Naive thymus-derived CD4-positive, alpha-beta T cell (primary cell): ENCODE measurements around the gene TNS3. TPM values are rescaled to one million over a fixed set of nuclear protein-coding genes. Genes with fewer than 3 reads are reported as not detected.
A peak's percentile ranks its signal among the peaks of the same experiment; 100 is the strongest.
"Not testable (repeated sequence)": the region's sequence is repeated elsewhere in the genome, so short reads cannot be mapped to it uniquely, and the experiment has no call there.

Experiments
- ATAC-seq: fragments of 150-1000 bp; cut with Tn5 transposase; 2 replicates; pipeline ENCODE4 v1.10.0; 2021; ENCODE audit warnings: mild to moderate bottlenecking, moderate library complexity
- CTCF ChIA-PET: fragments of 350-600 bp; sonication (Branson Sonifier 250); formaldehyde crosslinking; loops from one replicate; lab custom pipeline; 2021; ENCODE audit warnings: antibody characterized with exemption; lab: Charles Lee
- POLR2A ChIA-PET: fragments of 350-600 bp; sonication (Branson Sonifier 250); formaldehyde crosslinking; loops from one replicate; lab custom pipeline; 2021; ENCODE audit warnings: antibody characterized with exemption, inconsistent platforms; lab: Charles Lee
- DNase-seq, 9 donors: peaks; one replicate each; pipeline versions ENCODE4 v3.0.0 to v3.0.0-alpha.2; 2020 to 2022; ENCODE audit warnings: mixed read lengths in 1 of 9
- H3K27ac ChIP-seq: one replicate; pipeline ENCODE4 v1.7.0; 2013; ENCODE audit warnings: mild to moderate bottlenecking, low read depth, low read length, moderate library complexity
- H3K27me3 ChIP-seq, 2 donors: one replicate each; pipeline ENCODE4 v1.7.0; 2013; ENCODE audit warnings: low read length in 2 of 2, mild to moderate bottlenecking in 2 of 2, moderate library complexity in 2 of 2; ENCODE audit not compliant: control insufficient read depth in 2 of 2, insufficient read depth in 2 of 2
- H3K36me3 ChIP-seq, 3 experiments: 1 replicate in 2 of 3; 2 replicates in 1 of 3; pipeline ENCODE4 v1.7.0; 2013; ENCODE audit warnings: low read length in 3 of 3, mild to moderate bottlenecking in 3 of 3, moderate library complexity in 1 of 3; ENCODE audit not compliant: insufficient read depth in 3 of 3, control insufficient read depth in 2 of 3
- H3K4me1 ChIP-seq, 2 donors: one replicate each; pipeline ENCODE4 v1.7.0; 2013; ENCODE audit warnings: low read length in 2 of 2, mild to moderate bottlenecking in 2 of 2, moderate library complexity in 1 of 2; ENCODE audit not compliant: control insufficient read depth in 2 of 2, insufficient read depth in 2 of 2
- H3K4me3 ChIP-seq: 2 replicates; pipeline ENCODE4 v1.7.0; 2013; ENCODE audit warnings: mild to moderate bottlenecking, low read length
- H3K9me3 ChIP-seq, 3 experiments: 1 replicate in 2 of 3; 2 replicates in 1 of 3; pipeline ENCODE4 v1.7.0; 2013; ENCODE audit warnings: low read length in 3 of 3; ENCODE audit not compliant: control insufficient read depth in 2 of 3
- H3K27ac Mint-ChIP-seq, 9 donors: one replicate each; pipeline ENCODE4 v1.8.0; 2020 to 2022; ENCODE audit warnings: mixed read lengths in 9 of 9, mild to moderate bottlenecking in 8 of 9, moderate library complexity in 5 of 9, inconsistent platforms in 2 of 9
- H3K27me3 Mint-ChIP-seq, 5 donors: one replicate each; pipeline ENCODE4 v1.8.0; 2021 to 2022; ENCODE audit warnings: mixed read lengths in 5 of 5, mild to moderate bottlenecking in 1 of 5
- H3K36me3 Mint-ChIP-seq, 5 donors: one replicate each; pipeline ENCODE4 v1.8.0; 2020 to 2022; ENCODE audit warnings: mixed read lengths in 5 of 5, mild to moderate bottlenecking in 3 of 5, inconsistent platforms in 1 of 5
- H3K4me1 Mint-ChIP-seq, 7 donors: one replicate each; pipeline ENCODE4 v1.8.0; 2020 to 2022; ENCODE audit warnings: mixed read lengths in 7 of 7, mild to moderate bottlenecking in 3 of 7, inconsistent platforms in 1 of 7
- H3K4me3 Mint-ChIP-seq, 10 donors: one replicate each; pipeline ENCODE4 v1.8.0; 2020 to 2022; ENCODE audit warnings: mild to moderate bottlenecking in 10 of 10, mixed read lengths in 10 of 10, moderate library complexity in 6 of 10, inconsistent platforms in 2 of 10
- H3K9me3 Mint-ChIP-seq, 11 donors: one replicate each; pipeline ENCODE4 v1.8.0; 2020 to 2022; ENCODE audit warnings: mixed read lengths in 11 of 11, mild to moderate bottlenecking in 4 of 11, inconsistent platforms in 1 of 11, moderate library complexity in 1 of 11
- intact Hi-C, 2 donors: fragments of 100-400 bp; cut with micrococcal nuclease; formaldehyde crosslinking; loops; one replicate each; pipeline ENCODE4 v1.15.1; 2023
- polyA plus RNA-seq, 2 donors: library from polyadenylated mRNA; unstranded; fragments of 300-500 nt; fragmentation: Illumina TruSeq; gene quantifications; one replicate each; pipeline ENCODE4 v1.2.3, GENCODE V29; 2021
- total RNA-seq, 6 experiments: library from RNA in 5 of 6; stranded (reverse) in 5 of 6; gene quantifications; 1 replicate in 5 of 6; 2 replicates in 1 of 6; pipeline ENCODE4 v1.2.3 and lab custom pipeline; 2021 to 2026

Gene TNS3
- total and polyA plus RNA-seq, 7 experiments from 2014 or later: 0.85 to 38.3 (median 2.6) TPM; not detected in 2

GRCh38 chr7:47262881-47263280 is 319.0 kb downstream of the TNS3 start:
- ChIA-PET CTCF (no interaction called here), POLR2A (no interaction called here)
- no peaks in the 10 kb centered on the region for H3K4me1 Mint-ChIP-seq
- Histone ChIP-seq H3K27me3 (peaks cover 0 to 3% of the 10 kb centered on the region in 2 donors), H3K4me3 (no peak overlapping the region), H3K27ac (no peak overlapping the region), H3K9me3 (no peaks in the 10 kb centered on the region), H3K36me3 (no peaks in the 10 kb centered on the region), H3K4me1 (no peaks in the 10 kb centered on the region)
- no peaks in the 10 kb centered on the region for H3K36me3 Mint-ChIP-seq
- ATAC-seq (no peak), DNase-seq (no peak)
- H3K4me3 Mint-ChIP-seq: no peak overlapping the region
- H3K9me3 Mint-ChIP-seq: peaks cover 0 to 4% (median 0%) of the 10 kb centered on the region in 11 donors
- peaks cover 0 to 6% (median 0%) of the 10 kb centered on the region in 5 donors for H3K27me3 Mint-ChIP-seq
- intact Hi-C loops: no loop called here
- H3K27ac Mint-ChIP-seq: no peak overlapping the region

GRCh38 chr7:47262160-47262559 is 319.8 kb downstream of the TNS3 start:
- not testable (repeated sequence) for H3K9me3 Mint-ChIP-seq, ATAC-seq

GRCh38 chr7:47260270-47260669 is 321.6 kb downstream of the TNS3 start:
- no peak overlapping the region for H3K4me3 ChIP-seq
- no peaks in the 10 kb centered on the region for H3K36me3 ChIP-seq
- no peak for DNase-seq
- no peak for ATAC-seq
- H3K27me3 ChIP-seq: peaks cover 0 to 3% of the 10 kb centered on the region in 2 donors
- H3K9me3 Mint-ChIP-seq: peaks cover 0 to 4% (median 0%) of the 10 kb centered on the region in 11 donors
- no peaks in the 10 kb centered on the region for H3K9me3 ChIP-seq
- peaks cover 6 to 27% (median 18%) of the 10 kb centered on the region in 5 donors for H3K27me3 Mint-ChIP-seq
- no peak overlapping the region for H3K4me3 Mint-ChIP-seq
- H3K4me1 Mint-ChIP-seq: peaks cover 0 to 10% (median 4%) of the 10 kb centered on the region in 7 donors
- no peaks in the 10 kb centered on the region for H3K36me3 Mint-ChIP-seq
- ChIA-PET CTCF (no interaction called here), POLR2A (no interaction called here)
- no peak overlapping the region for H3K27ac ChIP-seq
- intact Hi-C loops: no loop called here
- no peaks in the 10 kb centered on the region for H3K4me1 ChIP-seq
- H3K27ac Mint-ChIP-seq: no peak overlapping the region

More at GRCh38 chr7:47262160-47262559, 319.8 kb downstream of the TNS3 start:
- H3K36me3 ChIP-seq, intact Hi-C loops, H3K4me3 ChIP-seq, POLR2A ChIA-PET, H3K9me3 ChIP-seq, CTCF ChIA-PET, DNase-seq, H3K4me1 ChIP-seq, H3K27me3 ChIP-seq, H3K4me3 Mint-ChIP-seq, H3K27ac ChIP-seq, H3K27ac Mint-ChIP-seq, H3K36me3 Mint-ChIP-seq, H3K4me1 Mint-ChIP-seq: not testable (repeated sequence)
- peaks cover 0 to 11% (median under 1%) of the 10 kb centered on the region in 5 donors for H3K27me3 Mint-ChIP-seq

- H3K27ac Mint-ChIP-seq: no peak overlapping the region
Measured at GRCh38 chr7:47259682-47260081, 322.2 kb downstream of the TNS3 start.

GRCh38 chr7:47258798-47259197 is 323.1 kb downstream of the TNS3 start:
- peaks cover 0 to 21% (median 13%) of the 10 kb centered on the region in 7 donors for H3K4me1 Mint-ChIP-seq
- no peak for ATAC-seq
- no peak overlapping the region for H3K4me3 Mint-ChIP-seq
- no peaks in the 10 kb centered on the region for H3K36me3 Mint-ChIP-seq
- Histone ChIP-seq H3K4me1 (no peaks in the 10 kb centered on the region), H3K4me3 (no peak overlapping the region), H3K27ac (no peak overlapping the region), H3K27me3 (peaks cover 0 to 3% of the 10 kb centered on the region in 2 donors), H3K9me3 (no peaks in the 10 kb centered on the region), H3K36me3 (no peaks in the 10 kb centered on the region)
- no peak for DNase-seq
- H3K27me3 Mint-ChIP-seq: peaks cover 11 to 35% (median 25%) of the 10 kb centered on the region in 5 donors
- POLR2A ChIA-PET: no interaction called here
- intact Hi-C loops: no loop called here
- CTCF ChIA-PET: no interaction called here
- no peak overlapping the region for H3K27ac Mint-ChIP-seq
- H3K9me3 Mint-ChIP-seq: peaks cover 0 to 4% (median 0%) of the 10 kb centered on the region in 11 donors

More at GRCh38 chr7:47259682-47260081, 322.2 kb downstream of the TNS3 start:
- no peak overlapping the region for H3K4me3 Mint-ChIP-seq
- Histone ChIP-seq H3K27me3 (peaks cover 0 to 3% of the 10 kb centered on the region in 2 donors), H3K4me3 (no peak overlapping the region), H3K4me1 (no peaks in the 10 kb centered on the region), H3K9me3 (no peaks in the 10 kb centered on the region), H3K27ac (no peak overlapping the region), H3K36me3 (no peaks in the 10 kb centered on the region)
- ChIA-PET POLR2A (no interaction called here), CTCF (no interaction called here)
- peaks cover 0 to 4% (median 0%) of the 10 kb centered on the region in 11 donors for H3K9me3 Mint-ChIP-seq
- no peak for ATAC-seq
- DNase-seq: no peak
- H3K36me3 Mint-ChIP-seq: no peaks in the 10 kb centered on the region
- intact Hi-C loops: no loop called here
- peaks cover 7 to 32% (median 24%) of the 10 kb centered on the region in 5 donors for H3K27me3 Mint-ChIP-seq
- peaks cover 0 to 16% (median 10%) of the 10 kb centered on the region in 7 donors for H3K4me1 Mint-ChIP-seq

GRCh38 chr7:47256016-47256415 is 325.9 kb downstream of the TNS3 start:
- intact Hi-C loops: no loop called here
- no peak overlapping the region for H3K27ac ChIP-seq
- no peak overlapping the region for H3K4me3 ChIP-seq
- no peak for DNase-seq
- ChIA-PET CTCF (interaction anchor here (0.5 kb wide), 1 partner anchor 11 kb away, joined by 3 read pairs; no protein-coding TSS in a partner anchor), POLR2A (no interaction called here)
- Mint-ChIP-seq H3K27me3 (peaks cover 17 to 48% (median 34%) of the 10 kb centered on the region in 5 donors), H3K4me1 (peaks cover 0 to 28% (median 20%) of the 10 kb centered on the region in 7 donors), H3K9me3 (peaks cover 0 to 13% (median 0%) of the 10 kb centered on the region in 11 donors), H3K36me3 (no peaks in the 10 kb centered on the region), H3K27ac (no peak overlapping the region), H3K4me3 (peak overlapping the region in 4 of 10 donors; percentile 1 to 77 (median 59))
- no peak for ATAC-seq
- H3K9me3 ChIP-seq: no peaks in the 10 kb centered on the region
- no peaks in the 10 kb centered on the region for H3K36me3 ChIP-seq
- peaks cover 0 to 3% of the 10 kb centered on the region in 2 donors for H3K27me3 ChIP-seq
- H3K4me1 ChIP-seq: no peaks in the 10 kb centered on the region

- H3K27me3 ChIP-seq: peaks cover 0 to 3% of the 10 kb centered on the region in 2 donors
- ChIA-PET CTCF (no interaction called here), POLR2A (no interaction called here)
- H3K9me3 ChIP-seq: no peaks in the 10 kb centered on the region
- H3K27ac ChIP-seq: no peak overlapping the region
- Mint-ChIP-seq H3K4me3 (peak overlapping the region in 8 of 10 donors; percentile 15 to 81 (median 65)), H3K9me3 (peaks cover 0 to 13% (median 0%) of the 10 kb centered on the region in 11 donors), H3K4me1 (peaks cover 0 to 28% (median 20%) of the 10 kb centered on the region in 7 donors), H3K27ac (no peak overlapping the region), H3K27me3 (peaks cover 17 to 47% (median 33%) of the 10 kb centered on the region in 5 donors), H3K36me3 (no peaks in the 10 kb centered on the region)
- no peak for ATAC-seq
- no peaks in the 10 kb centered on the region for H3K4me1 ChIP-seq
- no peak for DNase-seq
- intact Hi-C loops: loop anchor here in 1 of 2 donors (2.0 kb wide), 1 partner anchor 1339 kb away; no protein-coding TSS in a partner anchor
- no peaks in the 10 kb centered on the region for H3K36me3 ChIP-seq
- no peak overlapping the region for H3K4me3 ChIP-seq
Measured at GRCh38 chr7:47255441-47255840, 326.5 kb downstream of the TNS3 start.
